T-helper 17 cell (primary cell): ENCODE results near the gene ABCC5. TPM values are rescaled to one million over a fixed set of nuclear protein-coding genes. Genes with fewer than 3 reads are reported as not detected.
"Not testable (repeated sequence)": the region's sequence is repeated elsewhere in the genome, so short reads cannot be mapped to it uniquely, and the experiment has no call there.

Source experiments
- ATAC-seq: fragments of 150-1000 bp; cut with Tn5 transposase; 2 replicates; pipeline ENCODE4 v1.10.0; 2021; ENCODE audit warnings: mild to moderate bottlenecking, moderate library complexity
- DNase-seq, 3 donors: peaks; one replicate each; pipeline versions ENCODE4 v3.0.0 to v3.0.0-alpha.2; 2020 to 2021
- H3K9me3 ChIP-seq: one replicate; pipeline ENCODE4 v1.7.0; 2013; ENCODE audit warnings: low read length, mild to moderate bottlenecking; ENCODE audit not compliant: control insufficient read depth, poor library complexity, severe bottlenecking
- H3K27ac Mint-ChIP-seq: one replicate; pipeline ENCODE4 v1.8.0; 2022; ENCODE audit warnings: mild to moderate bottlenecking, moderate library complexity, mixed read lengths
- H3K27me3 Mint-ChIP-seq: one replicate; pipeline ENCODE4 v1.8.0; 2022; ENCODE audit warnings: mixed read lengths
- H3K36me3 Mint-ChIP-seq: one replicate; pipeline ENCODE4 v1.8.0; 2022; ENCODE audit warnings: low read depth, mixed read lengths
- H3K4me1 Mint-ChIP-seq: one replicate; pipeline ENCODE4 v1.8.0; 2022; ENCODE audit warnings: mild to moderate bottlenecking, mixed read lengths
- H3K4me3 Mint-ChIP-seq: one replicate; pipeline ENCODE4 v1.8.0; 2022; ENCODE audit warnings: mild to moderate bottlenecking, moderate library complexity, mixed read lengths
- total RNA-seq, 4 donors: library from RNA in 2 of 4; stranded (reverse) in 2 of 4; gene quantifications; one replicate each; pipeline ENCODE4 v1.2.3 and lab custom pipeline; 2022 to 2026

The ABCC5 gene
- total RNA-seq, 2 donors from 2014 or later = 17.5 to 17.6 TPM

DNA sequence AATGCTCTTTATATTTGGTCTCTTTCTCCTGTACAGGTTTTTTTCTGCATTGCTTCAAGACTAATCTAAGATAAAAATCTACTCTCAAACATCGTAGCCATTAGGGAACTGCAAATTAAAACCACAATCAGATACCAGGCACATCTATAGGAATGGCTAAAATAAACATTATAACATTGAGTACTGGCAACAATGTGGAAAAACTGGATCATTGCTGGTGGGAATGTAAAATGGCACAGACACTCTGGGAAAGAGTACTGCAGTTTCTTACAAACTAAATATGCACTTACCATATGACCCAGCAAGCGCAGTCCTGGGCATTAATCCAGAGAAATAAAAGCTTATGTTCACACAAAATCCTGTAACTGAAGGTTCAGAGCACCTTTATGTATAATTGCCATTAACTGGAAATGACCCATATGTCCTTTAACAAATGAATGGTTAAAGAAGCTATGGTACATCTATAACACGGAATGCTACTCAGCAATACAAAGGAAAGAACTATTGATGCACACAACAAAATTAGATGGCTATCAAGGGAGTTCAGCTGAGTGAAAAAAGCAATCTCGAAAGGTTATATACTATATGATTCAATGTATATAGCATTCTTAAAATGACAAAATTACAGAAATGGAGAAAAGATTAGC lies 6.3 kb downstream of the ABCC5 start:
- no peak overlapping the region for H3K4me3 Mint-ChIP-seq
- peaks cover 8% of the 10 kb centered on the region for H3K36me3 Mint-ChIP-seq
- H3K27me3 Mint-ChIP-seq = no peaks in the 10 kb centered on the region
- ATAC-seq = no peak
- no peaks in the 10 kb centered on the region for H3K9me3 ChIP-seq
- no peak for DNase-seq
- H3K27ac Mint-ChIP-seq = no peak overlapping the region
- peaks cover 4% of the 10 kb centered on the region for H3K4me1 Mint-ChIP-seq

DNA sequence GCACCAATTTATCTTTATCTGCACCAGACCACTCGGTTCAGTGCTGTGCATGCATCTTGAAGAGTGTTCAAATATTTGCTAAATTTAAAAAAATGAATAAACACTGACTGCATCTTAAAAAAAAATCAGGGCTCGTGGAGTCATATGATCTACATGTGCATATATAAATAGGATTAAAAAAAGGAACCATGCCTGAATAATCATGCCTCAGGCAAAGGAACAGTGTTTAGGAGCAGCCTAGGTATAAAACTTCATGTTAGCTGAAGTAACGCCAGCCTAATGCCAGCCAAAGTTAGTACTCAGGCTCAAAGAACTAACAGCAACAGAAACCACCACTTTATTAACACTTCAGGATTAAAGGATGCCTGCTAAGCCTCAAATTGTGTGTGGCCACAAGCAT lies 9.5 kb downstream of the ABCC5 start:
- no peaks in the 10 kb centered on the region for H3K9me3 ChIP-seq
- no peaks in the 10 kb centered on the region for H3K27me3 Mint-ChIP-seq
- H3K4me3 Mint-ChIP-seq = no peak overlapping the region
- DNase-seq = no peak
- peaks cover 10% of the 10 kb centered on the region for H3K36me3 Mint-ChIP-seq
- ATAC-seq = no peak
- peaks cover 11% of the 10 kb centered on the region for H3K4me1 Mint-ChIP-seq
- H3K27ac Mint-ChIP-seq = no peak overlapping the region

DNA sequence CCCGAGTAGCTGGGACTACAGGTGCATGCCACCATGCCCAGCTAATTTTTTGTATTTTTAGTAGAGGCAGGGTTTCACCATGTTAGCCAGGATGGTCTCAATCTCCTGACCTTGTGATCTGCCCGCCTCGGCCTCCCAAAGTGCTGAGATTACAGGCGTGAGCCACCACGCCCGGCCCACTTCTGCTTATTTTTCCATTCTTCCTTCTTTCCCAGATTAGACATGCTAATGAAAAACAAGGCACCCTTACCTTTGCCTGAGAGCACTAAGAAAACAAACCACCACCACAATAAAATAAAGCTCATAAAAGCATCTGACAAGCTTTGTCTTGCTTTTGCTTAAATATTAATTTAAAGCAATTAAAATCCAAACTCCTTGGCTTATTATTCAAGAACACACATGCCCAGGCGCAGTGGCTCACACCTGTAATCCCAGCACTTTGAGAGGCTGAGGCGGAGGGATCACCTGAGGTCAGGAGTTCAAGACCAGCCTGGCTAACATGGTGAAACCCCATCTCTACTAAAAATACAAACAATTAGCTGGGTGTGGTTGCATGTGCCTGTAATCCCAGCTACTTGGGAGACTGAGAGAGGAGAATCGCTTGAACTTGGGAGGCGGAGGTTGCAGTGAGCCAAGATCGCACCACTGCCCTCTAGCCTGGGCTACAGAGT lies 10.4 kb downstream of the ABCC5 start:
- H3K4me3 Mint-ChIP-seq, ATAC-seq, H3K9me3 ChIP-seq, DNase-seq, H3K27ac Mint-ChIP-seq, H3K36me3 Mint-ChIP-seq, H3K27me3 Mint-ChIP-seq: not testable (repeated sequence)
- H3K4me1 Mint-ChIP-seq = peaks cover 14% of the 10 kb centered on the region

DNA sequence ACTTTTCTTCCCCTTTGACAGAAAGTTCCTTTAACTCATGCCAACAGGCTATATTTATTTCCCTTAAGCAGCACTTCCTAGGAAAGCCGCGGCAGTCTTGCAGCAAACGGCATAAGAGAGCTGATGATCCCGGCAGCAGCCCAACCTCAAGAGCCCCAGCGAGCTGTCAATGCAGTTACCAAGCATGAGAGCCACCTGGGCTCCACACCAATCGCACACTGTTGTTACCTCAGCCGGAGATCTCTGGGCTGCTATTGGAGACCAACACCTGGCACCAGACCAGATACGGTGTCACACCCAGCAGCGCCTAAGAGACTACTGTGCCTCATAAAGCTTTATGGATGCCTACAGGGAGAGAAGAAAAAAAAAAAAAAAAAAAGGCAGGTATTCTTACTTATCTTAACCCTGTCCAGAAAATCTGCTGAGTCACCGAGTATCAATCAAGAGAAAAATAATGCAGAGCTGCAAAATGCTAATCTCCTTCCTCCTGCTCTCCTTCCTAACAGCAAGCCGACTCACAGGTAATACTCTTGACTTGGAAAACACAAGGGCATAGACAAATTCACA lies 11.7 kb downstream of the ABCC5 start:
- no peak overlapping the region for H3K4me3 Mint-ChIP-seq
- peaks cover 14% of the 10 kb centered on the region for H3K4me1 Mint-ChIP-seq
- H3K27me3 Mint-ChIP-seq = no peaks in the 10 kb centered on the region
- H3K9me3 ChIP-seq = no peaks in the 10 kb centered on the region
- ATAC-seq (peak; percentile 59), DNase-seq (no peak)
- H3K36me3 Mint-ChIP-seq = peaks cover 4% of the 10 kb centered on the region
- H3K27ac Mint-ChIP-seq = peak overlapping the region; percentile 61

DNA sequence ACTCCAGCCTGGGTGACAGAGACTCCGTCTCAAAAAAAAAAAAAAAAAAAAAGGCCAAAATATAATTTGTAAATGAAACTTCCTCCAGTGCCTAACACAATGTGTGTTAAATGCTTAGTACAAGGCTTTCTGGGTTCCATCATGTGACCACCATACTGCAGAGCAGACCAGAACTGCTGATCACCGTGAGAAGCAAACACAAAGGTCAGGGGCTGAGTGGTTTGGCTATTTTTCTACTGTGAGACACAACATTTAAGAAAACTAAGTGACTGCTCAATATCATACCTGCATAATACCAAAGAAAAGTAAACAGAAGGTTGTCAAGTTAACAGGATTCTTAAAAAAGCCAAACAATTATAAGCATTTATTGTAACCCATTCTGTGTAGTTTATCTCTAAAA lies 13.2 kb downstream of the ABCC5 start:
- ATAC-seq (no peak), DNase-seq (no peak)
- no peaks in the 10 kb centered on the region for H3K9me3 ChIP-seq
- Mint-ChIP-seq H3K4me1 (peaks cover 14% of the 10 kb centered on the region), H3K27ac (no peak overlapping the region), H3K36me3 (peaks cover 3% of the 10 kb centered on the region), H3K27me3 (no peaks in the 10 kb centered on the region), H3K4me3 (no peak overlapping the region)

DNA sequence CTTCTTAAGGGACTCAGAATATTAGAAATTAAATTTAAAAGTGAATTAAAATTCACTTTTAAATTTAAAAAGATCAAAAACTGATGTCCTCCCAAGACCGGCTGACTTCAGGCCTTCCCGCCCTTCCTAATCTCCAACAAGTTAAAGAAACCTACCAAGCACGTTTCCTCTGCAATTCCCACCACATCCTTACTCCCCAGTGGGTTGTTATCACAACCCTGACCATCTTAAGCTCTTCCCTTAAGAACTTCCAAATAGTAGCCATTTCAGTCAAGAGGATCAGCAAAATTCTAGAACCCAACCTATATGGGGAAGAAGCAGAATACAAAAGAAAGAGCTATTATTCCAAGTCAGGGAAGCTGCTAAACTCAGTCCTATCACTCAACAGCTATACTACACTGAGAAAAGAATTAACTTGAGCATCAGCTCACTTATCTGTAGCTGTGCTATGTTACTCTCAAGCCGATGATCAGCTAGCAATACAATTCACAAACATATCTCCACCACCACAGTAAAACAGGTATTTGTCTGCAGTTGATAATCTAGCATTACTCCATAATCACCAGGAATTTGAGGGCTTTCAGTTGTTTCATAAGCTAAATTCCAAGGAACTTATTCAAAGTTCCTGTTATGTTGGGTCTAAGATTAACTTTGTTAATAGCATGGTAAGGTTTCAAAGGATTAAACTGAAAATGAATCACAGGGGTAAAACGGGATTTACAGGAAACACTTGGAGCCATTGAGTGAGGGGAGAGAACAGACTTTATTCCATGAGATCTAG lies 14.3 kb downstream of the ABCC5 start:
- ATAC-seq (no peak), DNase-seq (no peak)
- Mint-ChIP-seq H3K27ac (no peak overlapping the region), H3K36me3 (peaks cover 3% of the 10 kb centered on the region), H3K4me1 (peaks cover 14% of the 10 kb centered on the region), H3K4me3 (no peak overlapping the region), H3K27me3 (no peaks in the 10 kb centered on the region)
- no peaks in the 10 kb centered on the region for H3K9me3 ChIP-seq

DNA sequence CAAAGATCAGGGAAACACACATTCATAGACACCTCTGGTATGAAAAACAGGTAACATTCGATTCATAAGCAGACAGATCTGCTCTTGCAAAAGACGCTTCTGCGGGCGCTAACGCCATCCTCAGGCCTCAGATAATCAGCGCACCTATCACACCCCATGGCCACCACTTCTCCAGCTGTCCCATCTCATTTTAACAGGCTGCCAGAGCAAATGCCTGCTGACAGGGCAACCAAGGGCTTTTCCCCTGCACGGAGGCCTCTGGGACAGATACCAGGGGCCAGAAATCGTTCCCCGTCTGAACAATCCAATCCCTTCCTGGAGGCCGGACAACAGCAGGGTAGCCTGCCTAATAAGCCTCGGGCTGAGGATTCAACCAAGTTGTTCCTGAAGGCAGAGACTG lies 15.2 kb downstream of the ABCC5 start:
- no peak for DNase-seq
- Mint-ChIP-seq H3K4me1 (peaks cover 14% of the 10 kb centered on the region), H3K27ac (no peak overlapping the region), H3K36me3 (peaks cover 3% of the 10 kb centered on the region), H3K27me3 (no peaks in the 10 kb centered on the region), H3K4me3 (no peak overlapping the region)
- no peak for ATAC-seq
- H3K9me3 ChIP-seq = no peaks in the 10 kb centered on the region

DNA sequence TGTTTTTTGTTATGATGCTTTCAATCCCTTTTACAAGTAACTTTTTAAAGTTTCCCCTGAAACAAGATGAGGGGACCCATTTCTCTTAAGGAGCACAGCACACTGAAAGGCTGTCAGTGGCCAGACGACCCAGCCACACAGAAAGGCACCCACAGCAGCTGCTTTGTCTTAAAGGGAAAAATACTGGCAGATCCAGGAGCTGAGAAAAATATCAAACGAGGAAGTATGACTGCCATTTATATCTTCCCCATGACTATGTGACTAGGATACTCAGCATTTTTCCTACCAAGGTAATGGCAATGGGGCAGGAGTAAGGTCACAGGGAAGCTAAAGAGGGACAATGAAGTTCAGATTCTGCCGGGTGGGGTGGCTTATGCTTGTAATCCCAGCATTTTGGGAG lies 15.9 kb downstream of the ABCC5 start:
- Mint-ChIP-seq H3K36me3 (peaks cover 3% of the 10 kb centered on the region), H3K27me3 (no peaks in the 10 kb centered on the region), H3K4me3 (no peak overlapping the region), H3K27ac (no peak overlapping the region), H3K4me1 (peaks cover 14% of the 10 kb centered on the region)
- H3K9me3 ChIP-seq = no peaks in the 10 kb centered on the region
- no peak for DNase-seq
- no peak for ATAC-seq

DNA sequence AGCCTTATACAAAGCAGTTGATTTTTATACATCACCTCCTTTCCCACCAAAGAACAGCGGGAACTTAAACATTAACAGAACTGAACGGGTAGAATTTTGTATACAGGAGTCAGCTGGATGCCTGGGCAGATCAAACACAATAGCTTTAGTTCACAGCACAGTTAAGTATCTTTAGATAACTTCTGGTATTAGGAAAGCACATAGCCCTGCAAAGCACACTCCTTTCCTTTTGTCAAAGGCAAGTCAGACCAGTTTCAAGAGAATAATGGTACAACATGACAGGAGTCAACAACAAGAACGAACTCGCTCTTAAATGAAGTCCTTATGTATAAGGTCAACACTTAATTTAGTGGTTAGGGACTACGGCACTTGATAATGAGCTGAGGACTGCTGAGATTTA lies 26.3 kb downstream of the ABCC5 start:
- ATAC-seq = no peak
- H3K4me3 Mint-ChIP-seq = no peak overlapping the region

DNA sequence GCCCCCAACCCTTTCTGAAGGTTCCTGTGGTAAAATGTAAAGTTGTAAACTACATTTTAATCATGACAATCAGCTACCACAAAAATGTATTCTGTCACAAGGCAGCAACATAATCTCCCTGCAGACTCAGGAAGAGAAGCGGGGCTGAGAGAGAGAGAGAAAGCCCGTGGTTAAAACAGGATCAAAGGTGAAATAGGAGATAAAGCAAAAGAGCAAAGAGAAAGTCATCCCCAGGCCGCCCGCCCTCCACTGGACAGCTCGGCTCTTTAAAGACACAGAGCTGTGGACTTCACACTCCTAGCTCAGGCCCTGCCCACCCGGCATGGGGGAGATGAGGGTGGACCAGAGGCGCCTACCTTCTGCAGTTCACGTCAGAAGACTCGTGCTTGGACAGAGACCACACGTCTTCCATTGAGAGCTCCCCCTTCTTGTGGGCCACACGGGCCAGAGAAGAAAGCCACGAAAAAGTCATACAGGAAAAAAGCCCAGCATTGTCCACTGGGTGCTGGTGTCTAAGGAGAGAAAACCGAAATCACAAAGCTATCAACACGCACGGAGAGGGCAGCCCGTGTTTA lies 29.4 kb downstream of the ABCC5 start:
- no peaks in the 10 kb centered on the region for H3K9me3 ChIP-seq
- no peak for ATAC-seq
- Mint-ChIP-seq H3K36me3 (peaks cover 8% of the 10 kb centered on the region), H3K27ac (no peak overlapping the region), H3K4me3 (no peak overlapping the region), H3K27me3 (no peaks in the 10 kb centered on the region), H3K4me1 (peaks cover 5% of the 10 kb centered on the region)
- no peak for DNase-seq

More for the DNA sequence above, 26.3 kb downstream of the ABCC5 start:
- Mint-ChIP-seq H3K4me1 (no peaks in the 10 kb centered on the region), H3K27me3 (no peaks in the 10 kb centered on the region), H3K27ac (no peak overlapping the region), H3K36me3 (peaks cover 8% of the 10 kb centered on the region)
- no peak for DNase-seq
- no peaks in the 10 kb centered on the region for H3K9me3 ChIP-seq

DNA sequence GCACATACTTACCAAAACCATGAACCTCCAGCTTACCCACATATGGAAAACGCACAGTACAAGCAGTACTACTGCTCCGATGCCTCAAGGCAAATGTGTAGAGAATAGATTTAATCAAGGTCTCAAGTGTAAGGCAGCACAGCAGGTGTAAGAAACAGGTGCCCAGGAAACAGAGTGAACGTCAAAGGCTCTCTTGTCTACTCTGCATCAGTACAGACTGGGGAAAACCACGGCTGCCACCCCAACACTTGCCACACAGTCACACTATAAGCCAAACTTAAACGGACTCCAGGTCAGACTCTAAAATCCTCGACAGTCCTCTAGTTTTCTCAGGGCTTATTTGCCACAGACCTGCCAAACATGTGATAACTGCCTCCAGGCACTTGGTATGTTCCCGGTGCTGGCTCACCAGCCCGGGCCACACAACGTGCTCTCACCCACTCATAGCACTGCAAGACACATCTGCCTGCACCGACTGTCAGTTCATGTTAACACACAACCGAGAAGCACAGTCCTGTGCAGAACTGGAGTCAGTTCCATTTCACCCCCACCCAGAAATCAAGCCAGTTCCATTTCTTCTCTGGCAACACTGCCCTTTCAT lies 30.6 kb downstream of the ABCC5 start:
- Mint-ChIP-seq H3K36me3 (peaks cover 11% of the 10 kb centered on the region), H3K4me3 (no peak overlapping the region), H3K27ac (no peak overlapping the region), H3K27me3 (no peaks in the 10 kb centered on the region), H3K4me1 (peaks cover 7% of the 10 kb centered on the region)
- H3K9me3 ChIP-seq = no peaks in the 10 kb centered on the region
- ATAC-seq = no peak
- no peak for DNase-seq

DNA sequence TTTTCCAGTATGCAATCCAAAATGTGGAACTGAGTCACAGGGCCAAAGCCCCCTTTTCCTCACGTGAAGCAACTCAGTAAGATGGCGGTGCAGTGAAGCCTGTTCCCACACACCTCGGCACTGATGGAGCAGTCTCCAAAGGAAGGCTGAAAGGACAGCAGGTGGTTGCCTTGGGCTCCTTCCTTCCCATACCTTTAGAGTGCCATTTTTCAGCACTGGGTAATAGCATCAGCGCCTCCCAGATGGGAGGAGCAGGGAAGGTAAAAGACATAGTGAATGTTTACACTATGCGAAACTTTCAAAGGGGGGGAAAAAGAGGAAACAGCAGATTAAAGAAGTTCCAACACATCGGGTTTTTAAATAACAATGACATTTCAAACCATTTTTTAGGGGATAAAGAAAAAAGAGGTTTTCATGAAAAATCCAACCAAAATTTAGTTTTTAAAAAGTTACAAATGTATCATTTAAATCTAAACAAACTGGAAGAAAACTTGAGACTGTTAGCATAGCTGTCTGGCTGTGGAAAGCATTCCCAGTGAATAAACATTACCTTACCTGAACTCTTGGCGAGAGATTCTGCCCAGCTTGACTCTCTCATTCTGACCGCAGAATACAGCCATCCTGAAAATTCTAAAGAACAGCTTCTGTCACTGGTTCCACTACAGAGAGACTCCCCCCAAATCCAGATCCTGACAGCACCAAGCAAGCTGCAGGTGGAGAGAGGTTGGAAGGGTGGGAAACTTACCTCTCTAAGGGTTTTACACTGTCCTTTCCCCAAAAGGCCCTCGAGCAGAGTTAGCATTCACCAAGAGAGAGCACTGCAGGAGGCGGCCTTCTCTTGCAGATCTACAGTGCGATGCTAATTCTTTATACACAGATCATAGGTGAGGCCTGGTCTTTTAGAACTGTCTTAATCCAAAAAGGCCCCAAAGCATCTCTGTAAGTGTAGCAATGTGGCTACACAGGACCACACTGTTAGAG lies 32.6 kb downstream of the ABCC5 start:
- ATAC-seq (no peak), DNase-seq (no peak)
- peaks cover 12% of the 10 kb centered on the region for H3K36me3 Mint-ChIP-seq
- H3K4me3 Mint-ChIP-seq = no peak overlapping the region
- no peaks in the 10 kb centered on the region for H3K9me3 ChIP-seq
- H3K4me1 Mint-ChIP-seq = peaks cover 7% of the 10 kb centered on the region
- H3K27me3 Mint-ChIP-seq = no peaks in the 10 kb centered on the region
- no peak overlapping the region for H3K27ac Mint-ChIP-seq
